CD14-positive monocyte (primary cell): Measurements from ENCODE around the gene UBXN4. TPM values are rescaled to one million over a fixed set of nuclear protein-coding genes. Genes with fewer than 3 reads are reported as not detected.

Experiments
- DNase-seq, 3 donors: peaks; one replicate each; pipeline ENCODE4 v3.0.0-alpha.2; 2011 to 2022
- H2AFZ ChIP-seq: 2 replicates; pipeline ENCODE4 v1.6.0; 2012; ENCODE audit warnings: mild to moderate bottlenecking, low read depth, low read length, inconsistent platforms; ENCODE audit not compliant: insufficient read depth, poor library complexity, severe bottlenecking
- H3K27ac ChIP-seq, 2 donors: 1 replicate in 1 of 2; 2 replicates in 1 of 2; pipeline ENCODE4 v1.5.1; 2012 to 2013; ENCODE audit warnings: low read length in 2 of 2, control low read depth in 1 of 2, inconsistent platforms in 1 of 2, low read depth in 1 of 2, mild to moderate bottlenecking in 1 of 2
- H3K27me3 ChIP-seq, 2 donors: one replicate each; pipeline versions ENCODE4 v1.6.0 to v1.6.1; 2011 to 2013; ENCODE audit warnings: low read length in 2 of 2; ENCODE audit not compliant: control insufficient read depth in 2 of 2, insufficient read depth in 2 of 2
- H3K36me3 ChIP-seq, 2 donors: replicated peaks in 1 of 2; 1 replicate in 1 of 2; 2 replicates in 1 of 2; pipeline versions ENCODE4 v1.5.1 to v1.6.1; 2012 to 2013; ENCODE audit warnings: low read length in 2 of 2, control low read depth in 1 of 2, inconsistent platforms in 1 of 2, mild to moderate bottlenecking in 1 of 2; ENCODE audit not compliant: insufficient read depth in 2 of 2, control insufficient read depth in 1 of 2
- H3K4me1 ChIP-seq, 2 donors: 1 replicate in 1 of 2; 2 replicates in 1 of 2; pipeline versions ENCODE4 v1.5.1 to v1.6.1; 2012 to 2013; ENCODE audit warnings: low read length in 2 of 2, control low read depth in 1 of 2, inconsistent platforms in 1 of 2, mild to moderate bottlenecking in 1 of 2, moderate library complexity in 1 of 2; ENCODE audit not compliant: insufficient read depth in 2 of 2, control insufficient read depth in 1 of 2
- H3K4me2 ChIP-seq: replicated peaks from 2 replicates; pipeline ENCODE3; 2012; ENCODE audit warnings: low read length, moderate library complexity, mild to moderate bottlenecking; ENCODE audit not compliant: poor library complexity, severe bottlenecking; ENCODE audit errors: extremely low read depth
- H3K4me3 ChIP-seq, 3 experiments: fragments of 200-600 bp in 1 of 3; sonication (generic) in 1 of 3; replicated peaks in 1 of 3; 1 replicate in 2 of 3; 2 replicates in 1 of 3; pipeline ENCODE4 v1.5.1; 2011 to 2013; ENCODE audit warnings: low read length in 3 of 3, mild to moderate bottlenecking in 3 of 3, control low read depth in 2 of 3, low read depth in 2 of 3, inconsistent platforms in 1 of 3, moderate library complexity in 1 of 3
- H3K79me2 ChIP-seq: 2 replicates; pipeline ENCODE4 v1.6.0; 2012; ENCODE audit warnings: mild to moderate bottlenecking, control low read depth, inconsistent platforms, low read length, moderate library complexity; ENCODE audit not compliant: insufficient read depth
- H3K9ac ChIP-seq: 2 replicates; pipeline ENCODE4 v1.6.0; 2017; ENCODE audit warnings: low read length, mild to moderate bottlenecking; ENCODE audit not compliant: insufficient read depth, poor library complexity, severe bottlenecking
- H3K9me3 ChIP-seq, 2 donors: replicated peaks in 1 of 2; 1 replicate in 1 of 2; 2 replicates in 1 of 2; pipeline versions ENCODE4 v1.5.1 to v1.6.1; 2012 to 2013; ENCODE audit warnings: low read length in 2 of 2, control low read depth in 1 of 2; ENCODE audit not compliant: control insufficient read depth in 1 of 2, insufficient read depth in 1 of 2
- H4K20me1 ChIP-seq: 2 replicates; pipeline ENCODE4 v1.6.0; 2012; ENCODE audit warnings: mild to moderate bottlenecking, low read length, control low read depth, moderate library complexity; ENCODE audit not compliant: insufficient read depth
- H3K27ac Mint-ChIP-seq, 7 donors: one replicate each; pipeline ENCODE4 v1.8.0; 2020; ENCODE audit warnings: mild to moderate bottlenecking in 7 of 7, mixed read lengths in 7 of 7, moderate library complexity in 6 of 7, inconsistent platforms in 2 of 7
- H3K27me3 Mint-ChIP-seq, 3 donors: one replicate each; pipeline ENCODE4 v1.8.0; 2021 to 2022; ENCODE audit warnings: low read depth in 3 of 3, mild to moderate bottlenecking in 3 of 3, mixed read lengths in 3 of 3, moderate library complexity in 3 of 3, inconsistent platforms in 1 of 3
- H3K36me3 Mint-ChIP-seq, 2 donors: one replicate each; pipeline ENCODE4 v1.8.0; 2020; ENCODE audit warnings: mixed read lengths in 2 of 2, inconsistent platforms in 1 of 2, mild to moderate bottlenecking in 1 of 2
- H3K4me1 Mint-ChIP-seq: one replicate; pipeline ENCODE4 v1.8.0; 2020; ENCODE audit warnings: mild to moderate bottlenecking, mixed read lengths
- H3K4me3 Mint-ChIP-seq, 2 donors: one replicate each; pipeline ENCODE4 v1.8.0; 2020; ENCODE audit warnings: mild to moderate bottlenecking in 2 of 2, mixed read lengths in 2 of 2, moderate library complexity in 1 of 2
- H3K9me3 Mint-ChIP-seq, 7 donors: one replicate each; pipeline ENCODE4 v1.8.0; 2020 to 2022; ENCODE audit warnings: mixed read lengths in 7 of 7, mild to moderate bottlenecking in 6 of 7, moderate library complexity in 6 of 7, inconsistent platforms in 2 of 7
- WGBS: methylation state at CpG from one replicate; pipeline ENCODE4 v1.1.5; 2013; ENCODE audit warnings: missing lambda C conversion rate; ENCODE audit not compliant: insufficient coverage; 5-methylcytosine and 5-hydroxymethylcytosine counted together
- intact Hi-C, 2 donors: fragments of 100-400 bp; cut with micrococcal nuclease; formaldehyde crosslinking; loops; one replicate each; pipeline versions ENCODE4 v1.15.0 to v1.15.1; 2023
- polyA plus RNA-seq, 3 donors: library from polyadenylated mRNA; depleted of rRNA in 1 of 3; unstranded in 2 of 3; stranded (reverse) in 1 of 3; fragments of 300-500 nt in 2 of 3; fragments of >200 nt in 1 of 3; fragmentation: Illumina TruSeq in 2 of 3; gene quantifications; 1 replicate in 2 of 3; 2 replicates in 1 of 3; pipeline ENCODE4 v1.2.3, GENCODE V29; 2012 to 2021
- TF ChIP-seq, protein P1 (sequence below): fragments of 200-600 bp; IDR thresholded peaks from one replicate; pipeline ENCODE4 v1.8.0; 2022; ENCODE audit warnings: antibody characterized with exemption, mild to moderate bottlenecking

UBXN4 gene
- polyA plus RNA-seq, 3 donors: 53.8 to 107 (median 74.2) TPM

DNA sequence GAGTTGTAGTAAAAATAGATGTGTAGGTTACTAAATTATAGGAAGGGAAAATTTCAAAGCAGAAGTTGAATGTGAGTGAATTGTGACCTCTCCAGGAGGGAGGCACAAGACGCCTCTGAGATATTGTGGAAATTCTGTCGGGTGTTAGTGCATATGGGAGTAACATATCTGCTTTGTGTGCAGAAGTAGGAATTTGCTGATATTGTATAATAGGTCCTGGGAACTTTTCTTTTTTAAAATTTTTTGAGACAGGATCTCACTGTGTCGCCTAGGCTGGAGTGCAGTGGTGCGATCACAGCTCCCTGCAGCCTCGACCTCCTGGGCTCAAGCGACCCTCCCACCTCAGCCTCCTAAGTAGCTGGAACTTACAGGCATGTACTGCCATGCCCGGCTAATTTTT is 34.7 kb downstream of the UBXN4 start:
- no peaks in the 10 kb centered on the region for H4K20me1 ChIP-seq
- TF ChIP-seq, protein P1, sequence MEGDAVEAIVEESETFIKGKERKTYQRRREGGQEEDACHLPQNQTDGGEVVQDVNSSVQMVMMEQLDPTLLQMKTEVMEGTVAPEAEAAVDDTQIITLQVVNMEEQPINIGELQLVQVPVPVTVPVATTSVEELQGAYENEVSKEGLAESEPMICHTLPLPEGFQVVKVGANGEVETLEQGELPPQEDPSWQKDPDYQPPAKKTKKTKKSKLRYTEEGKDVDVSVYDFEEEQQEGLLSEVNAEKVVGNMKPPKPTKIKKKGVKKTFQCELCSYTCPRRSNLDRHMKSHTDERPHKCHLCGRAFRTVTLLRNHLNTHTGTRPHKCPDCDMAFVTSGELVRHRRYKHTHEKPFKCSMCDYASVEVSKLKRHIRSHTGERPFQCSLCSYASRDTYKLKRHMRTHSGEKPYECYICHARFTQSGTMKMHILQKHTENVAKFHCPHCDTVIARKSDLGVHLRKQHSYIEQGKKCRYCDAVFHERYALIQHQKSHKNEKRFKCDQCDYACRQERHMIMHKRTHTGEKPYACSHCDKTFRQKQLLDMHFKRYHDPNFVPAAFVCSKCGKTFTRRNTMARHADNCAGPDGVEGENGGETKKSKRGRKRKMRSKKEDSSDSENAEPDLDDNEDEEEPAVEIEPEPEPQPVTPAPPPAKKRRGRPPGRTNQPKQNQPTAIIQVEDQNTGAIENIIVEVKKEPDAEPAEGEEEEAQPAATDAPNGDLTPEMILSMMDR: no peak
- peak overlapping the region in 2 of 7 donors; percentile 67 to 78 for H3K27ac Mint-ChIP-seq
- peaks cover 0 to 5% (median 0%) of the 10 kb centered on the region in 7 donors for H3K9me3 Mint-ChIP-seq
- intact Hi-C loops: no loop called here
- peak overlapping the region in 1 of 2 donors; percentile 5 for H3K27ac ChIP-seq
- H3K9me3 ChIP-seq: no peaks in the 10 kb centered on the region
- no peaks in the 10 kb centered on the region for H3K27me3 ChIP-seq
- H3K4me2 ChIP-seq: no peak overlapping the region
- no peaks in the 10 kb centered on the region for H3K27me3 Mint-ChIP-seq
- no peak overlapping the region for H3K4me3 ChIP-seq
- WGBS: 97% methylated on average over 6 of the region's 7 CpGs
- H3K36me3 ChIP-seq: peaks cover 81 to 94% of the 10 kb centered on the region in 2 donors
- no peak overlapping the region for H3K9ac ChIP-seq
- H3K4me3 Mint-ChIP-seq: no peak overlapping the region
- H2AFZ ChIP-seq: no peak overlapping the region
- peaks cover 2% of the 10 kb centered on the region for H3K4me1 Mint-ChIP-seq
- H3K4me1 ChIP-seq: no peaks in the 10 kb centered on the region
- peaks cover 80 to 89% of the 10 kb centered on the region in 2 donors for H3K36me3 Mint-ChIP-seq
- DNase-seq: no peak
- no peaks in the 10 kb centered on the region for H3K79me2 ChIP-seq

DNA sequence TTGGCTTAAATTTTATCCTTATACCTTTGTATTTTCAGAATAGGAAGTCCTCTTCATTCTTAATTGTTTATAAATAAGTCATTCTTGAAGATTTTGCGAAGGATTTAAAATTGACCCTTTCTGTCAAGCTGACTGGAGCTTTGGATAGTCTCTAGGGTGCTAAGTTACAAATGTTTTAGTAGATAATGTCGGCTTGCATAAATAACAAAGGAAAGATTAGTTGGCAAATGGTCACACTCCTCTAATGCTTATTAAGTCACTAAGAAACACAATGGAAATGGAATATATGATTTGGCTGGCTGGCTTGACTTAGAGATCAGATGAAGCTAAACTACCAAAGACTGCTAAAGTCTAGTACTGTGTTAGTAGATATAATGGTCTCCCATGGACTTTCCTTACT is 40.6 kb downstream of the UBXN4 start:
- Histone ChIP-seq H4K20me1 (no peaks in the 10 kb centered on the region), H3K4me3 (no peak overlapping the region), H2AFZ (no peak overlapping the region), H3K4me2 (no peak overlapping the region), H3K79me2 (no peaks in the 10 kb centered on the region), H3K36me3 (peaks cover 77 to 95% of the 10 kb centered on the region in 2 donors), H3K27ac (no peak overlapping the region), H3K4me1 (no peaks in the 10 kb centered on the region), H3K9me3 (no peaks in the 10 kb centered on the region), H3K27me3 (no peaks in the 10 kb centered on the region), H3K9ac (no peak overlapping the region)
- TF ChIP-seq, protein P1: no peak
- H3K4me3 Mint-ChIP-seq: no peak overlapping the region
- H3K27ac Mint-ChIP-seq: no peak overlapping the region
- DNase-seq: no peak
- WGBS: no CpG with 5 or more reads among the region's 2 CpGs
- no peaks in the 10 kb centered on the region for H3K27me3 Mint-ChIP-seq
- H3K36me3 Mint-ChIP-seq: peaks cover 82 to 91% of the 10 kb centered on the region in 2 donors
- intact Hi-C loops: no loop called here
- H3K9me3 Mint-ChIP-seq: peaks cover 0 to 3% (median 0%) of the 10 kb centered on the region in 7 donors
- H3K4me1 Mint-ChIP-seq: no peaks in the 10 kb centered on the region
